ENCODE results near the gene CTNNB1.

CTNNB1 gene

DNA sequence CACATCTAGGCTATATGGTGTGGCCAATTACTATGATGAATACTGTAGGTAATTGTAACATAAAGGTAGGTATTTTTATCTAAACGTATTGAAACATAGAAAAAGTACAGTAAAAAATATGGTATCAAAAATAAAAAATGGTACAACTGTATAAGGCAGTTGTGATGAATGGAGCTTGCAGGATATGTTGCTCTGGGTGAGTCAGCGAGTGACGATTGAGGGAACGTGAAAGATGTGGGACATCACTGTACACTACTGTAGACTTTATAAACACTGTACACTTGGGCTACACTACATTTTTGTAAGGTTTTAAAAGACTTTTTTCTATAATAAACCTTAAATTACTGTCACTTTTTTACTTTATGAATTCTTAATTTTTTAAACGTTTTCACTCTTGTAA lies 10.3 kb downstream of the CTNNB1 start:
- H3K4me2 ChIP-seq (ENCODE audit: insufficient read depth, low read length), result no peak overlapping the region
- H3K79me2 ChIP-seq (ENCODE audit: insufficient read depth, low read length), result peaks cover 100% of the 10 kb centered on the region
- H3K4me3 ChIP-seq (ENCODE audit: low read depth in 1 of 2, low read length in 2 of 2), result no peak overlapping the region
- no peak for ATAC-seq (ENCODE audit: insufficient read depth, low read depth)
- H3K36me3 ChIP-seq (ENCODE audit: insufficient read depth, low read length), result no peaks in the 10 kb centered on the region
- no peaks in the 10 kb centered on the region for H3K27me3 ChIP-seq (ENCODE audit: insufficient read depth, low read length, poor library complexity)
- no peak overlapping the region for H2AFZ ChIP-seq (ENCODE audit: low read depth, low read length)
- peaks cover 96% of the 10 kb centered on the region for H4K20me1 ChIP-seq (ENCODE audit: insufficient read depth, low read length)
- no peak for TF ChIP-seq EZH2 (IDR thresholded peaks at IDR 0.05; ENCODE audit: borderline replicate concordance, low read depth, low read length, severe bottlenecking)
- TF ChIP-seq, protein P1, sequence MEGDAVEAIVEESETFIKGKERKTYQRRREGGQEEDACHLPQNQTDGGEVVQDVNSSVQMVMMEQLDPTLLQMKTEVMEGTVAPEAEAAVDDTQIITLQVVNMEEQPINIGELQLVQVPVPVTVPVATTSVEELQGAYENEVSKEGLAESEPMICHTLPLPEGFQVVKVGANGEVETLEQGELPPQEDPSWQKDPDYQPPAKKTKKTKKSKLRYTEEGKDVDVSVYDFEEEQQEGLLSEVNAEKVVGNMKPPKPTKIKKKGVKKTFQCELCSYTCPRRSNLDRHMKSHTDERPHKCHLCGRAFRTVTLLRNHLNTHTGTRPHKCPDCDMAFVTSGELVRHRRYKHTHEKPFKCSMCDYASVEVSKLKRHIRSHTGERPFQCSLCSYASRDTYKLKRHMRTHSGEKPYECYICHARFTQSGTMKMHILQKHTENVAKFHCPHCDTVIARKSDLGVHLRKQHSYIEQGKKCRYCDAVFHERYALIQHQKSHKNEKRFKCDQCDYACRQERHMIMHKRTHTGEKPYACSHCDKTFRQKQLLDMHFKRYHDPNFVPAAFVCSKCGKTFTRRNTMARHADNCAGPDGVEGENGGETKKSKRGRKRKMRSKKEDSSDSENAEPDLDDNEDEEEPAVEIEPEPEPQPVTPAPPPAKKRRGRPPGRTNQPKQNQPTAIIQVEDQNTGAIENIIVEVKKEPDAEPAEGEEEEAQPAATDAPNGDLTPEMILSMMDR (IDR thresholded peaks at IDR 0.05; ENCODE audit: borderline replicate concordance, extremely low read depth, low read length, poor library complexity, severe bottlenecking), result no peak
- H3K9ac ChIP-seq (ENCODE audit: low read depth, low read length), result no peak overlapping the region
- no peaks in the 10 kb centered on the region for H3K9me3 ChIP-seq (ENCODE audit: insufficient read depth, low read length, severe bottlenecking)
- no peak overlapping the region for H3K27ac ChIP-seq (ENCODE audit: low read length)
- peaks cover 11% of the 10 kb centered on the region; the same call in 1 of the 2 replicates for H3K4me1 ChIP-seq (ENCODE audit: insufficient read depth, low read length)
- DNase-seq, result no peak

DNA sequence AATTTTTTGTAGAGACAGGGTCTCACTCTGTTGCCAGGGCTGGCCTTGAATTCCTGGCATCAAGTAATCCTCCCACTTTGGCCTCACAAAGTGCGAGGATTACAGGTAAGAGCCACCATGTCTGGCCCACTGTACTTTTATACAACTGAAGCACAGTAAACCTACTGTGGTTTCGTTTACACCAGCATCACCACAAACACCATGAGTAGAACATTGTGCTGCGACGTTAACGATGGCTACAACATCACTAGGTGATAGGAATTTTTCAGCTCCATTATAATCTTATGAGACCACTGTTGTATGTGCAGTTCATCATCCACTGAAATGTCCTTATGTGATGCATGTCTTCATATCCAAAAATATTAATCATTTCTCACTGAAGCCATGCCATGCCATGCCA lies 11.7 kb downstream of the CTNNB1 start:
- no peak for DNase-seq
- Histone ChIP-seq H4K20me1 (ENCODE audit: insufficient read depth, low read length) (peaks cover 95% of the 10 kb centered on the region), H3K4me2 (ENCODE audit: insufficient read depth, low read length) (no peak overlapping the region)

GRCh38 chr3:41212088-41212487 lies 12.8 kb downstream of the CTNNB1 start:
- H4K20me1 ChIP-seq (ENCODE audit: insufficient read depth, low read length), result peaks cover 95% of the 10 kb centered on the region
- H3K4me3 ChIP-seq (ENCODE audit: low read depth in 1 of 2, low read length in 2 of 2), result no peak overlapping the region
- ATAC-seq (ENCODE audit: insufficient read depth, low read depth) (no peak), DNase-seq (no peak)
- H3K27ac ChIP-seq (ENCODE audit: low read length), result no peak overlapping the region
- H3K36me3 ChIP-seq (ENCODE audit: insufficient read depth, low read length), result no peaks in the 10 kb centered on the region
- H3K4me2 ChIP-seq (ENCODE audit: insufficient read depth, low read length), result no peak overlapping the region
- TF ChIP-seq, protein P1 (IDR thresholded peaks at IDR 0.05; ENCODE audit: borderline replicate concordance, extremely low read depth, low read length, poor library complexity, severe bottlenecking), result no peak
- no peak for TF ChIP-seq EZH2 (IDR thresholded peaks at IDR 0.05; ENCODE audit: borderline replicate concordance, low read depth, low read length, severe bottlenecking)
- no peak overlapping the region for H3K9ac ChIP-seq (ENCODE audit: low read depth, low read length)
- no peaks in the 10 kb centered on the region for H3K27me3 ChIP-seq (ENCODE audit: insufficient read depth, low read length, poor library complexity)
- H2AFZ ChIP-seq (ENCODE audit: low read depth, low read length), result no peak overlapping the region
- H3K4me1 ChIP-seq (ENCODE audit: insufficient read depth, low read length), result no peaks in the 10 kb centered on the region
- peaks cover 100% of the 10 kb centered on the region for H3K79me2 ChIP-seq (ENCODE audit: insufficient read depth, low read length)
- H3K9me3 ChIP-seq (ENCODE audit: insufficient read depth, low read length, severe bottlenecking), result no peaks in the 10 kb centered on the region

More for the DNA sequence above, 11.7 kb downstream of the CTNNB1 start:
- Histone ChIP-seq H3K36me3 (ENCODE audit: insufficient read depth, low read length) (no peaks in the 10 kb centered on the region), H3K9ac (ENCODE audit: low read depth, low read length) (no peak overlapping the region), H3K4me1 (ENCODE audit: insufficient read depth, low read length) (0 out of 2 replicates have a peak, but pooled peaks cover 3% of the 10 kb centered on the region), H3K79me2 (ENCODE audit: insufficient read depth, low read length) (peaks cover 100% of the 10 kb centered on the region), H3K27me3 (ENCODE audit: insufficient read depth, low read length, poor library complexity) (no peaks in the 10 kb centered on the region), H2AFZ (ENCODE audit: low read depth, low read length) (no peak overlapping the region), H3K27ac (ENCODE audit: low read length) (no peak overlapping the region), H3K4me3 (ENCODE audit: low read depth in 1 of 2, low read length in 2 of 2) (no peak overlapping the region), H3K9me3 (ENCODE audit: insufficient read depth, low read length, severe bottlenecking) (no peaks in the 10 kb centered on the region)
- TF ChIP-seq, protein P1 (IDR thresholded peaks at IDR 0.05; ENCODE audit: borderline replicate concordance, extremely low read depth, low read length, poor library complexity, severe bottlenecking), result no peak
- TF ChIP-seq EZH2 (IDR thresholded peaks at IDR 0.05; ENCODE audit: borderline replicate concordance, low read depth, low read length, severe bottlenecking), result no peak
- no peak for ATAC-seq (ENCODE audit: insufficient read depth, low read depth)

DNA sequence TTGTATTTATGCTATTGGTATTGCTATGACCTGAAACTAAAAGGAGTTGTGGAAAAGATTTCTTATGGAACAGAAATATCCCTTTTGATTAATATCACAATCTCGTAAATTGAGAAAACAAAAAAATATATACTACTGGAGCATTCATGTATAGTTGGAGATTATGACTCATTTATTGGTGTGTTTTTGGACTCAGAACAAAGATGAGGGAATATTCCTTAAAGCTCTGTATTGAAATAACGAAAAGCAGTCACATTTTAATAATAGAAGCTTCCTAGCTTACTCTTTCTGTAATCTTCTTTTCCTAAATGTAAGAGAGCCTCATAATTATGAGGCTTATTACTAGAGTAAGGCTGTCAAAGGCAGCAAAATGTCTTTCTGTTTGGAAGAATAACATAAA lies 14.3 kb downstream of the CTNNB1 start:
- no peak overlapping the region for H3K4me3 ChIP-seq (ENCODE audit: low read depth in 1 of 2, low read length in 2 of 2)
- no peak overlapping the region for H3K4me2 ChIP-seq (ENCODE audit: insufficient read depth, low read length)
- H3K27ac ChIP-seq (ENCODE audit: low read length), result no peak overlapping the region
- no peak for TF ChIP-seq EZH2 (IDR thresholded peaks at IDR 0.05; ENCODE audit: borderline replicate concordance, low read depth, low read length, severe bottlenecking)
- TF ChIP-seq, protein P1 (IDR thresholded peaks at IDR 0.05; ENCODE audit: borderline replicate concordance, extremely low read depth, low read length, poor library complexity, severe bottlenecking), result no peak
- H3K4me1 ChIP-seq (ENCODE audit: insufficient read depth, low read length), result no peaks in the 10 kb centered on the region
- ATAC-seq (ENCODE audit: insufficient read depth, low read depth) (no peak), DNase-seq (no peak)
- H3K79me2 ChIP-seq (ENCODE audit: insufficient read depth, low read length), result peaks cover 100% of the 10 kb centered on the region
- H3K9me3 ChIP-seq (ENCODE audit: insufficient read depth, low read length, severe bottlenecking), result no peaks in the 10 kb centered on the region
- no peaks in the 10 kb centered on the region for H3K36me3 ChIP-seq (ENCODE audit: insufficient read depth, low read length)
- peaks cover 95% of the 10 kb centered on the region for H4K20me1 ChIP-seq (ENCODE audit: insufficient read depth, low read length)
- no peaks in the 10 kb centered on the region for H3K27me3 ChIP-seq (ENCODE audit: insufficient read depth, low read length, poor library complexity)
- H2AFZ ChIP-seq (ENCODE audit: low read depth, low read length), result no peak overlapping the region
- H3K9ac ChIP-seq (ENCODE audit: low read depth, low read length), result no peak overlapping the region

All from DND-41 (cell line).